ENCODE measurements around the gene CRTAC1.

Gene CRTAC1

DNA sequence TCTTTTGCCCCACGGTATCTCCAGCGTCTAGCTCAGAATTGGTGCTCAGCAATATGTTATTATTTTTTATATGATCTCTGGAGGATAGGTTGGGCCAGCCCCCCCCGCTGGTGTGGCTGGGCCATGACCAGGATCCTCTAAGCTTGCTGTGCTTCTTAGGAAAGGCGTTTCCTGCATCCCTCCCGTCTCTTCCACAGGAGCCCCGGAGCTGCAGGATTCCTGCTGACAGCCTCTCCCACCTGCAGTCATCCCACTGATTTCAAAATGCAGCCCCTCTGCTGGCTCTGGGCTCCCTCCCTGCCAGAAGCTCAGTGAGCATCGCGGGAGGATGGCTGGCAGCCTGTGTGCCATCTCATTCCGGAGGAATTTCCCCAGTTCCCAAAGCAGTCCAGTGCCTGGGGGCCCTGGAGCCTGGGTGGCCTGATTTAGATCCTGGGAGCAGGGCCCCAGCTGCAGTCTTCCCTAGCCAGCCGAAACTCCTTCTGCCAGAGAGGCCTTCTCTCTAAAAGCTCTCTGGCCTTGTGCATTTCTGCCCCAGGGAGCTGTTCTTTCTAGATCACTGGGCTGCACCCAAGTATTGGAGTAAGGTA, 202.6 kb downstream of the CRTAC1 start:
- Histone ChIP-seq H3K27ac (ENCODE audit: low read length, poor library complexity, severe bottlenecking) (no peak overlapping the region), H3K79me1 (replicated peaks; ENCODE audit: low read length, poor library complexity, severe bottlenecking) (no peaks in the 10 kb centered on the region), H2BK5ac (ENCODE audit: low read depth, low read length, poor library complexity, severe bottlenecking) (no peak overlapping the region), H3K4ac (ENCODE audit: low read depth in 1 of 2, low read length in 2 of 2) (no peak overlapping the region), H3K4me1 (ENCODE audit: control insufficient read depth, insufficient read depth, low read depth, low read length) (peaks cover 8% of the 10 kb centered on the region), H3K18ac (ENCODE audit: low read depth in 1 of 2, low read length in 2 of 2) (no peak overlapping the region), H3K36me3 (ENCODE audit: control insufficient read depth in 1 of 2, insufficient read depth in 2 of 2, low read depth in 1 of 2, low read length in 2 of 2) (no peaks in the 10 kb centered on the region), H3K4me2 (ENCODE audit: low read length, poor library complexity, severe bottlenecking) (no peak overlapping the region), H2BK15ac (ENCODE audit: low read depth, poor library complexity, severe bottlenecking) (no peak overlapping the region), H4K91ac (ENCODE audit: low read length) (no peak overlapping the region), H3K4me3 (ENCODE audit: insufficient read depth in 1 of 2, low read depth in 1 of 2, low read length in 2 of 2) (no peak overlapping the region), H3K27me3 (ENCODE audit: control insufficient read depth in 1 of 2, insufficient read depth in 1 of 2, low read length in 2 of 2) (peaks cover 27 to 64% of the 10 kb centered on the region in 2 experiments), H4K8ac (ENCODE audit: low read length) (no peak overlapping the region), H2AFZ (ENCODE audit: low read depth, low read length) (no peak overlapping the region), H3K9ac (ENCODE audit: low read length) (no peak overlapping the region), H2AK5ac (ENCODE audit: low read length, severe bottlenecking) (no peak overlapping the region), H3K9me3 (ENCODE audit: control insufficient read depth, low read length) (no peaks in the 10 kb centered on the region), H3K14ac (ENCODE audit: low read length in 2 of 2) (no peak overlapping the region), H3K23ac (ENCODE audit: low read length in 2 of 2) (no peak overlapping the region), H2BK12ac (ENCODE audit: low read length in 2 of 2) (no peak overlapping the region), H2BK120ac (ENCODE audit: low read depth, low read length) (no peak overlapping the region)
- 43% methylated on average over 10 of the region's 10 CpGs for WGBS
- DNase-seq: no peak

DNA sequence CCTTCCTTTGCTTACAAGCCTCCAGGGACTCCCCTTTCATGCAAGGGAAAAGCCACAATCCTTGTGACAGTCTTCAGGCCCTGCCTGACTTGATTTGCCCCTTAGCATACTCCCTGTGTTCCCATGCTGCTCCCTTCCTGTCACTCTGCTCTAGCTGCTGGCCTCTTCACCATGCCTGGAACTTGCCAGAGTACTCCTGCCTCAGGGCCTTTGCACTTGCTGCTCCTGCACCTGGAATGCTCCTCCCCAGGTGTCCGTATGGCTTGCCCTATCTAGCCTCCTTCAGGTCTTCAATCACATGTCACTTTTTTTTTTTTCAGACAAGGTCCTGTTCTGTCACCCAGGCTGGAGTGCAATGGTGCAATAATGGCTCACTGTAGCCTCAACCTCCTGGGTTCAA, 203.5 kb downstream of the CRTAC1 start:
- no peak overlapping the region for H4K8ac ChIP-seq (ENCODE audit: low read length)
- no peak overlapping the region for H2AK5ac ChIP-seq (ENCODE audit: low read length, severe bottlenecking)
- no peak overlapping the region for H2BK120ac ChIP-seq (ENCODE audit: low read depth, low read length)
- H2BK5ac ChIP-seq (ENCODE audit: low read depth, low read length, poor library complexity, severe bottlenecking): no peak overlapping the region
- DNase-seq: no peak
- H3K9me3 ChIP-seq (ENCODE audit: control insufficient read depth, low read length): no peaks in the 10 kb centered on the region
- H3K79me1 ChIP-seq (replicated peaks; ENCODE audit: low read length, poor library complexity, severe bottlenecking): no peaks in the 10 kb centered on the region
- no peak overlapping the region for H3K4ac ChIP-seq (ENCODE audit: low read depth in 1 of 2, low read length in 2 of 2)
- H2BK12ac ChIP-seq (ENCODE audit: low read length in 2 of 2): no peak overlapping the region
- no peak overlapping the region for H3K14ac ChIP-seq (ENCODE audit: low read length in 2 of 2)
- no peak overlapping the region for H2BK15ac ChIP-seq (ENCODE audit: low read depth, poor library complexity, severe bottlenecking)
- no peak overlapping the region for H3K4me2 ChIP-seq (ENCODE audit: low read length, poor library complexity, severe bottlenecking)
- no peak overlapping the region for H3K23ac ChIP-seq (ENCODE audit: low read length in 2 of 2)
- no peak overlapping the region for H4K91ac ChIP-seq (ENCODE audit: low read length)
- no peak overlapping the region for H3K18ac ChIP-seq (ENCODE audit: low read depth in 1 of 2, low read length in 2 of 2)
- peaks cover 13% of the 10 kb centered on the region for H3K4me1 ChIP-seq (ENCODE audit: control insufficient read depth, insufficient read depth, low read depth, low read length)
- WGBS: 63% methylated on average over 1 of the region's 1 CpG
- no peak overlapping the region for H3K27ac ChIP-seq (ENCODE audit: low read length, poor library complexity, severe bottlenecking)
- no peak overlapping the region for H3K4me3 ChIP-seq (ENCODE audit: insufficient read depth in 1 of 2, low read depth in 1 of 2, low read length in 2 of 2)
- no peak overlapping the region for H3K9ac ChIP-seq (ENCODE audit: low read length)
- H3K27me3 ChIP-seq (ENCODE audit: control insufficient read depth in 1 of 2, insufficient read depth in 1 of 2, low read length in 2 of 2): peaks cover 19 to 62% of the 10 kb centered on the region in 2 experiments
- no peaks in the 10 kb centered on the region for H3K36me3 ChIP-seq (ENCODE audit: control insufficient read depth in 1 of 2, insufficient read depth in 2 of 2, low read depth in 1 of 2, low read length in 2 of 2)
- H2AFZ ChIP-seq (ENCODE audit: low read depth, low read length): no peak overlapping the region

DNA sequence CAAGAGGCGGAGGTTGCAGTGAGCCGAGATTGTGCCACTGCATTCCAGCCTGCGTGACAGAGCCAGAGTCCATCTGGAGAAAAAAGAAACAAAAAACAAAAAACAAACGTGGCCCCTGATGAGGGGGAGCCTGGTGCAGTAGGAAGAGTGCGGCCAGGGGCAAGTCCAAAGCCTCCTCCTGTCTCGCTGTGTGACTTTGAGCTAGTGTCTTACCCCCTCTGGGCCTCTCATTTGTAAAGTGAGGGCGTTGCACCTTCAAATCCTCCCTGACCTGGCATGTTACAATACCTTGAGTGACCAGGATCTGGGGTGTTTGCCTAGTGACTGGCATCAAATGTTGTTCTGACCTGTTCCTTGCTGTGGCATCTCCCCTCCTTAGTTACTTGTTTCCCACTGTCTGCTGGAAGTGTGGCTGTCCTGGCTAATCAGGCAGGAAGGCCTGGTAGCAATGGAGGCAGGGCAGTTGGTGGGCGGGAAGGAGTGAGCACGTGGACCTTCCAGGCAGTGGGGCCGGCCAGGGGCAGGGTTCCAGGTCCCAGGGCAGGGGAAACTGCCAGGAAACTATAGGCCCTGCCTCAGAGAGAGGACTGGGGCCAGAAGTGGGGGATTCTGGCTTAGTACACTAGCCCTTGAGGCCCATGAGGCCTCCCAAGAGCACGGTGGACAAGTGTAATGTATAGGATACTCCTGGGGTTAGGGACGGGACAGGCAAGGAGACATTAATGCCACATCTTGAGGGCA, 205.2 kb downstream of the CRTAC1 start:
- no peak overlapping the region for H4K8ac ChIP-seq (ENCODE audit: low read length)
- no peak overlapping the region for H2BK120ac ChIP-seq (ENCODE audit: low read depth, low read length)
- no peak overlapping the region for H3K4me2 ChIP-seq (ENCODE audit: low read length, poor library complexity, severe bottlenecking)
- no peaks in the 10 kb centered on the region for H3K36me3 ChIP-seq (ENCODE audit: control insufficient read depth in 1 of 2, insufficient read depth in 2 of 2, low read depth in 1 of 2, low read length in 2 of 2)
- no peaks in the 10 kb centered on the region for H3K9me3 ChIP-seq (ENCODE audit: control insufficient read depth, low read length)
- H3K27ac ChIP-seq (ENCODE audit: low read length, poor library complexity, severe bottlenecking): no peak overlapping the region
- no peak overlapping the region for H3K4me3 ChIP-seq (ENCODE audit: insufficient read depth in 1 of 2, low read depth in 1 of 2, low read length in 2 of 2)
- no peak overlapping the region for H3K9ac ChIP-seq (ENCODE audit: low read length)
- H2AFZ ChIP-seq (ENCODE audit: low read depth, low read length): no peak overlapping the region
- peaks cover 16% of the 10 kb centered on the region for H3K4me1 ChIP-seq (ENCODE audit: control insufficient read depth, insufficient read depth, low read depth, low read length)
- no peak overlapping the region for H2BK5ac ChIP-seq (ENCODE audit: low read depth, low read length, poor library complexity, severe bottlenecking)
- H2BK12ac ChIP-seq (ENCODE audit: low read length in 2 of 2): no peak overlapping the region
- 83% methylated on average over 12 of the region's 12 CpGs for WGBS
- no peak overlapping the region for H2BK15ac ChIP-seq (ENCODE audit: low read depth, poor library complexity, severe bottlenecking)
- no peak overlapping the region for H3K18ac ChIP-seq (ENCODE audit: low read depth in 1 of 2, low read length in 2 of 2)
- DNase-seq: no peak
- H4K91ac ChIP-seq (ENCODE audit: low read length): no peak overlapping the region
- H3K27me3 ChIP-seq (ENCODE audit: control insufficient read depth in 1 of 2, insufficient read depth in 1 of 2, low read length in 2 of 2): peaks cover 4 to 45% of the 10 kb centered on the region in 2 experiments
- H3K23ac ChIP-seq (ENCODE audit: low read length in 2 of 2): no peak overlapping the region
- no peak overlapping the region for H2AK5ac ChIP-seq (ENCODE audit: low read length, severe bottlenecking)
- H3K4ac ChIP-seq (ENCODE audit: low read depth in 1 of 2, low read length in 2 of 2): no peak overlapping the region
- H3K79me1 ChIP-seq (replicated peaks; ENCODE audit: low read length, poor library complexity, severe bottlenecking): no peaks in the 10 kb centered on the region
- H3K14ac ChIP-seq (ENCODE audit: low read length in 2 of 2): no peak overlapping the region

DNA sequence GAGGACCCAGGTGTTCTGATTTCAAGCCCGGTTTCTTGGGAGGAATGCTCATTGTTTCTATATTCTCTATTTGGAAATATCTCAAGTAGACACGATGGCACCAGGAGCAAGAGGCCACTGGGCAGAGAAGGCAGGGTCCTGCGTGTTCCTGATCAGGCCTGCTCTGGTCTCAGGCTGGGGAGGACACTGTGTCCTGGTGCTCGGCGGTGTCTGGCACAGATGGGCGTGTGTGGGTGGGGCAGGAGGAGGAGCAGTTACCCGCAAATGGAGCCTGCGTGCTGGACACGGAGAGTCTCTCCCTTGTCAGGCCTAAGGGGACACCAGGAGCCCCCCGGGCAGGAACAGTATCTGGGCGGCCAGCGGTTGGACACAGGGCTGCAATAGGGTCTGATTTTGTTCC, 206.7 kb downstream of the CRTAC1 start:
- Histone ChIP-seq H2BK12ac (ENCODE audit: low read length in 2 of 2) (no peak overlapping the region), H3K14ac (ENCODE audit: low read length in 2 of 2) (no peak overlapping the region), H3K9me3 (ENCODE audit: control insufficient read depth, low read length) (no peaks in the 10 kb centered on the region), H3K9ac (ENCODE audit: low read length) (no peak overlapping the region), H3K4me2 (ENCODE audit: low read length, poor library complexity, severe bottlenecking) (no peak overlapping the region), H3K36me3 (ENCODE audit: control insufficient read depth in 1 of 2, insufficient read depth in 2 of 2, low read depth in 1 of 2, low read length in 2 of 2) (no peaks in the 10 kb centered on the region), H3K4me3 (ENCODE audit: insufficient read depth in 1 of 2, low read depth in 1 of 2, low read length in 2 of 2) (no peak overlapping the region), H3K27me3 (ENCODE audit: control insufficient read depth in 1 of 2, insufficient read depth in 1 of 2, low read length in 2 of 2) (peaks cover 3 to 40% of the 10 kb centered on the region in 2 experiments), H2AK5ac (ENCODE audit: low read length, severe bottlenecking) (no peak overlapping the region), H2AFZ (ENCODE audit: low read depth, low read length) (no peak overlapping the region), H3K23ac (ENCODE audit: low read length in 2 of 2) (no peak overlapping the region), H4K91ac (ENCODE audit: low read length) (no peak overlapping the region), H2BK5ac (ENCODE audit: low read depth, low read length, poor library complexity, severe bottlenecking) (no peak overlapping the region), H3K18ac (ENCODE audit: low read depth in 1 of 2, low read length in 2 of 2) (no peak overlapping the region), H3K4ac (ENCODE audit: low read depth in 1 of 2, low read length in 2 of 2) (no peak overlapping the region), H3K4me1 (ENCODE audit: control insufficient read depth, insufficient read depth, low read depth, low read length) (peaks cover 14% of the 10 kb centered on the region), H3K79me1 (replicated peaks; ENCODE audit: low read length, poor library complexity, severe bottlenecking) (no peaks in the 10 kb centered on the region), H4K8ac (ENCODE audit: low read length) (no peak overlapping the region), H2BK15ac (ENCODE audit: low read depth, poor library complexity, severe bottlenecking) (no peak overlapping the region), H3K27ac (ENCODE audit: low read length, poor library complexity, severe bottlenecking) (no peak overlapping the region), H2BK120ac (ENCODE audit: low read depth, low read length) (no peak overlapping the region)
- no peak for DNase-seq
- WGBS: 86% methylated on average over 12 of the region's 12 CpGs

Measured in mesenchymal stem cell (in vitro differentiated cells and primary cell).